ENCODE data around the gene PTK6.

DNA sequence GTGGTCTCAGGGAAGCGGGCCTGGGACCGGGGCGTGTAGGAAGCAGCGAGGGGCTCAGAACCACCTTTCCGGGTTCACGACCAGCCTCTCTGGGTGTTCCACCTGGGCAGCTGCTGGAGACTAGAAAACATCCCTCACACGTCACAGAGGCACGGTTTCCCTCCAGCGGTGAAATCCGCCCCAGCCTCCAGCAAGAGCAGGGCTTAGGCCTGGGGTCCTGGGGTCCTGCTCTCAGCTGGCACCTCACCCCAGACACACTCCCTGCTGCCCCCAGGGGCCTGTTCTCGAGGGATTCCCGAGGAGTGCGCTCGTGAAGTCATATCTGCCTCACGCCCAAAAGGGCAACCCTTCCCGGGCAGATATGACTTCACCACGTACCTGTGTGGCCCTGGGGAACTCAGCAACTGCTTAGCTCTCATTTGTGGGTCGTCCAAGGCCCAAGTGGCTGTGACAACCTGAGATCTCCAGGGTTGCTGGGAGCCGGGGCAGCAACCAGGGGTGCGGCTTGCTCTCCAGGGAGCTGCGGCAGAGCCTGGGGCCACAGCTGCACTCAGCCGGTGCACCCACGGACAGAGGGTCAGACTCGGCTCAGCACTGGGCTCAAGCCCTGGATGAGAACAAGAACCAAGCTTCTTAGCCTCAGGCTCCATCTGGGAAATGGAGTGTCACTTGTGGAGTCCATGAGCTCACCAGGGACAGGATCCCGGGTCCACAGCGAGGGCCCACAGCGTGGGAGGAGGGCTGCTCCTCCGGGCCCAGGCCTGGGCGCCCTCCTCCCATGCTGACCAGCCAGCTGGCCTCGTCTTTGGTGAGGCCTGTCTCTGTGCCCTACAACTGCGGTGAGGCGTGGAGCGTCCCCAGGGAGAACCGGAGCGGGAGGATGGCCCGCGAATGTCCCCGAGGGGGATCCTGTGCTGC, 17.4 kb upstream of the PTK6 start:
- TF ChIP-seq, protein P1, sequence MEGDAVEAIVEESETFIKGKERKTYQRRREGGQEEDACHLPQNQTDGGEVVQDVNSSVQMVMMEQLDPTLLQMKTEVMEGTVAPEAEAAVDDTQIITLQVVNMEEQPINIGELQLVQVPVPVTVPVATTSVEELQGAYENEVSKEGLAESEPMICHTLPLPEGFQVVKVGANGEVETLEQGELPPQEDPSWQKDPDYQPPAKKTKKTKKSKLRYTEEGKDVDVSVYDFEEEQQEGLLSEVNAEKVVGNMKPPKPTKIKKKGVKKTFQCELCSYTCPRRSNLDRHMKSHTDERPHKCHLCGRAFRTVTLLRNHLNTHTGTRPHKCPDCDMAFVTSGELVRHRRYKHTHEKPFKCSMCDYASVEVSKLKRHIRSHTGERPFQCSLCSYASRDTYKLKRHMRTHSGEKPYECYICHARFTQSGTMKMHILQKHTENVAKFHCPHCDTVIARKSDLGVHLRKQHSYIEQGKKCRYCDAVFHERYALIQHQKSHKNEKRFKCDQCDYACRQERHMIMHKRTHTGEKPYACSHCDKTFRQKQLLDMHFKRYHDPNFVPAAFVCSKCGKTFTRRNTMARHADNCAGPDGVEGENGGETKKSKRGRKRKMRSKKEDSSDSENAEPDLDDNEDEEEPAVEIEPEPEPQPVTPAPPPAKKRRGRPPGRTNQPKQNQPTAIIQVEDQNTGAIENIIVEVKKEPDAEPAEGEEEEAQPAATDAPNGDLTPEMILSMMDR (IDR thresholded peaks at IDR 0.05; ENCODE audit: low read length), result no peak
- no peak for TF ChIP-seq EZH2 (optimal IDR thresholded peaks at IDR 0.05; ENCODE audit: low read depth, low read length)

Data from MM.1S (cell line).